Mucosa of descending colon (tissue), 3 donors: ENCODE results near the gene PANK4. TPM values are rescaled to one million over a fixed set of nuclear protein-coding genes. Genes with fewer than 3 reads are reported as not detected.

Experiments used
- ATAC-seq: fragments of 200-7000 bp; cut with Tn5 transposase; one replicate; pipeline ENCODE4 v1.9.1; 2020; ENCODE audit warnings: mild to moderate bottlenecking, moderate library complexity
- DNase-seq, 3 donors: peaks; one replicate each; pipeline ENCODE4 v3.0.0-alpha.2; 2020
- H3K36me3 ChIP-seq: fragments of 200-600 bp; one replicate; pipeline ENCODE4 v1.8.0; 2021; ENCODE audit warnings: low read depth, mild to moderate bottlenecking
- H3K4me1 ChIP-seq: fragments of 200-600 bp; one replicate; pipeline ENCODE4 v1.8.0; 2021; ENCODE audit warnings: low read depth, mild to moderate bottlenecking
- H3K4me3 ChIP-seq: fragments of 200-600 bp; one replicate; pipeline ENCODE4 v1.8.0; 2021; ENCODE audit warnings: mild to moderate bottlenecking
- H3K9me3 ChIP-seq: fragments of 200-600 bp; one replicate; pipeline ENCODE4 v1.8.0; 2021; ENCODE audit warnings: mild to moderate bottlenecking
- intact Hi-C, 2 donors: fragments of 100-400 bp; cut with DNase I in 1 of 2; cut with micrococcal nuclease in 1 of 2; formaldehyde crosslinking; loops; one replicate each; pipeline versions ENCODE4 v1.11.0 to v1.11.1; 2022; cut with DNase I, micrococcal nuclease
- total RNA-seq, 3 donors: library from RNA; stranded (reverse); fragmentation: NEBNext Ultra II Directional in 2 of 3; extraction: Animal tissue kit (Norgen Biotek cat#: 25700) in 2 of 3; gene quantifications; one replicate each; pipeline versions ENCODE4 v1.2.1 to v1.2.4, GENCODE V29; 2021 to 2023
- TF ChIP-seq, protein P1 (sequence below): fragments of 200-600 bp; IDR thresholded peaks from one replicate; pipeline ENCODE4 v1.8.0; 2022; ENCODE audit warnings: antibody characterized with exemption, mild to moderate bottlenecking
- donor health status: DM: no; HTN: no; CAD: no; lungs with moderate emphysema.
- donor health status: DM: no; HTN: no; CAD: no.
- donor health status: DM: no; HTN: yes; CAD: no.

PANK4 gene
- total RNA-seq, 3 donors from 2014 or later = 28.1 to 51.6 (median 44.7) TPM

DNA sequence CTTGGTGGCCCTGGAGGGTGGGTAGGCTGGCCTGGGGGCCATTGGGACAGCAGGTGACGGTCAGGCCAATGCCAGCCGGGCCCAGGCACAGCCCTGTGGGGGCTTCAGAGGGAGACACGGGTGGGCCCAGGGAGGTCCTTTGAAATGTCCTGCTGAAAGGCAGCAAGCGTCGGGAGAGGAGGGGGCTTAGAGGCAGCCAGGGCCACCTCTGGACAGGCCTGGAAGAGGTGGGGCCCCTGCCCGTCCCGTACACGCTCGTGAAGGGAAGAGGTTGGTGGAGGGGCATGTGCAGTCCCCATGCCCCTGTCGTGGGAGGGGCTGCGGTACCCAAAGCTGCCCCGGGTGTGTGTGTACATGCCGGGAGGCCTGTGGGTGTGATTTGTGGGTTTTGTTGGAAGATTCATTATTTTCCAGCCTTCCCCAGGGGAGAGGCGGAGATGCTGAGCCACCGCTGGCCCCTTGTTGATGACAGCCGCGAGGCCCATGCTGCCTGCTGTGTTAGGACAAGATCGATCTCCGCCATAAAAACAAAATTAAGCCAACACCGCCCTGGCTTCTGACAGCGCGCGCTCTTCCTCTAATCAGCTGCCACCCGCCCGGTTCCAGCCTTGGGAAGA lies 53.7 kb downstream of the PANK4 start:
- intact Hi-C loops = no loop called here
- Histone ChIP-seq H3K4me1 (no peaks in the 10 kb centered on the region), H3K9me3 (no peaks in the 10 kb centered on the region), H3K36me3 (no peaks in the 10 kb centered on the region), H3K4me3 (no peak overlapping the region)
- ATAC-seq = no peak
- TF ChIP-seq, protein P1, sequence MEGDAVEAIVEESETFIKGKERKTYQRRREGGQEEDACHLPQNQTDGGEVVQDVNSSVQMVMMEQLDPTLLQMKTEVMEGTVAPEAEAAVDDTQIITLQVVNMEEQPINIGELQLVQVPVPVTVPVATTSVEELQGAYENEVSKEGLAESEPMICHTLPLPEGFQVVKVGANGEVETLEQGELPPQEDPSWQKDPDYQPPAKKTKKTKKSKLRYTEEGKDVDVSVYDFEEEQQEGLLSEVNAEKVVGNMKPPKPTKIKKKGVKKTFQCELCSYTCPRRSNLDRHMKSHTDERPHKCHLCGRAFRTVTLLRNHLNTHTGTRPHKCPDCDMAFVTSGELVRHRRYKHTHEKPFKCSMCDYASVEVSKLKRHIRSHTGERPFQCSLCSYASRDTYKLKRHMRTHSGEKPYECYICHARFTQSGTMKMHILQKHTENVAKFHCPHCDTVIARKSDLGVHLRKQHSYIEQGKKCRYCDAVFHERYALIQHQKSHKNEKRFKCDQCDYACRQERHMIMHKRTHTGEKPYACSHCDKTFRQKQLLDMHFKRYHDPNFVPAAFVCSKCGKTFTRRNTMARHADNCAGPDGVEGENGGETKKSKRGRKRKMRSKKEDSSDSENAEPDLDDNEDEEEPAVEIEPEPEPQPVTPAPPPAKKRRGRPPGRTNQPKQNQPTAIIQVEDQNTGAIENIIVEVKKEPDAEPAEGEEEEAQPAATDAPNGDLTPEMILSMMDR = no peak
- no peak for DNase-seq

DNA sequence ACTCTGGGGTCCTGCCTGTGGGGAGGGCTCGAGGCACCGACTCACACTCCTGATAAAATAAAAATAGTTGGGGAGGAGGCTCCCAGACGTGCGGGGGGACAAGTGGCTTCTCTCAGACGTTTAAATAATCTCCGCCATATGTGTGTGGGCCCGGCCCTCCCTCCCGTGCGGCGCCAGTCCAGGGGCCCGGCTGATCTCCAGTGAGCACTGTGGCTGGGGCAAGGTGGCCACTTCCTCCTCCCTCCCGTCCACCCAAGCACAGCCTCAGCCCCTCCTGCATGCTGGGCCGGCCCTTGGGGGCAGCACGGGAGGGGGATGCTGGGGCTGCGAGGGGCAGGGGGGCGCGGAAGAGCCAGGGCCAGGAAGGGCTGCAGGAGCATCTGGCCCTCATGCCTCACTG lies 54.3 kb downstream of the PANK4 start:
- no peak for ATAC-seq
- no peaks in the 10 kb centered on the region for H3K36me3 ChIP-seq
- intact Hi-C loops = no loop called here
- TF ChIP-seq, protein P1 = no peak
- no peak overlapping the region for H3K4me3 ChIP-seq
- no peak for DNase-seq
- no peaks in the 10 kb centered on the region for H3K4me1 ChIP-seq
- no peaks in the 10 kb centered on the region for H3K9me3 ChIP-seq

DNA sequence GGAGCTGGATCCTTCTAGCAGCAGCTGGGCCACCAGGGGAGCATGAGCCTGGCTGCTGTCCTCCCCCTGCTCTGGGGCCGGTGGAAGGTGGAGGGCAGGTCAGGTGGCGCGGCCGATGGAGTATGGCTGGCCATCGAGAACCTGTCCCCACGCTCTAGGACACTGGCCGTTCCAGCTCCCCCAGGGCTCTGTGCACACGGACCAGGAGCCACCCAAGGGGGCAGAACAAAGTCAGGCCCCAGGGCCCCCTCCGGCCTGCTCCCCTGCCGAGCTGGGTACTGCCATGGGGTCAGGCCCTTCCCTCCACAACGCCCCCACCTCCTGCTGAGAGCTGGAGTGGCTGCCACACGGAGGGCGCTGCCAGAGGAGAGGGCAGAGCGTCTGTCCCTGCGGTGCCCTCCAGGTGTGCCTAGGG lies 54.8 kb downstream of the PANK4 start:
- Histone ChIP-seq H3K36me3 (no peaks in the 10 kb centered on the region), H3K9me3 (no peaks in the 10 kb centered on the region), H3K4me1 (no peaks in the 10 kb centered on the region), H3K4me3 (no peak overlapping the region)
- intact Hi-C loops = no loop called here
- no peak for DNase-seq
- ATAC-seq = no peak
- TF ChIP-seq, protein P1 = no peak

DNA sequence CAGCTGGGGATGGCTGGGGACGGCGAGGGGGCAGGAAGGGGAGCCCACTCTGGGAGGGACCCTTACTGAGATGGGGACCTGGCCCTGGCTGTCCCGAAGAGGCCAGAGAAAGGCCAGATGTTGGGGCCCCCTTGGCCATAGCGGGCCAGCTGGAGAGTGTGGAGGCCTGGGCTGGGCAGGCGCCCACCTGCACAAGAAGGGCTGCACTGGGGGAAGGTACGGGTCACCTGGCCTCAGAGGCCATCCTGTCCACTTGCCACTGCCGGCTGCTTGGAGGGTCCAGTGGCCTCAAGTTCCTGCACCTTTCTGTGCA lies 55.3 kb downstream of the PANK4 start:
- no peak overlapping the region for H3K4me3 ChIP-seq
- intact Hi-C loops = no loop called here
- H3K36me3 ChIP-seq = no peaks in the 10 kb centered on the region
- no peak for ATAC-seq
- H3K4me1 ChIP-seq = no peaks in the 10 kb centered on the region
- no peaks in the 10 kb centered on the region for H3K9me3 ChIP-seq
- TF ChIP-seq, protein P1 = no peak
- DNase-seq = no peak

DNA sequence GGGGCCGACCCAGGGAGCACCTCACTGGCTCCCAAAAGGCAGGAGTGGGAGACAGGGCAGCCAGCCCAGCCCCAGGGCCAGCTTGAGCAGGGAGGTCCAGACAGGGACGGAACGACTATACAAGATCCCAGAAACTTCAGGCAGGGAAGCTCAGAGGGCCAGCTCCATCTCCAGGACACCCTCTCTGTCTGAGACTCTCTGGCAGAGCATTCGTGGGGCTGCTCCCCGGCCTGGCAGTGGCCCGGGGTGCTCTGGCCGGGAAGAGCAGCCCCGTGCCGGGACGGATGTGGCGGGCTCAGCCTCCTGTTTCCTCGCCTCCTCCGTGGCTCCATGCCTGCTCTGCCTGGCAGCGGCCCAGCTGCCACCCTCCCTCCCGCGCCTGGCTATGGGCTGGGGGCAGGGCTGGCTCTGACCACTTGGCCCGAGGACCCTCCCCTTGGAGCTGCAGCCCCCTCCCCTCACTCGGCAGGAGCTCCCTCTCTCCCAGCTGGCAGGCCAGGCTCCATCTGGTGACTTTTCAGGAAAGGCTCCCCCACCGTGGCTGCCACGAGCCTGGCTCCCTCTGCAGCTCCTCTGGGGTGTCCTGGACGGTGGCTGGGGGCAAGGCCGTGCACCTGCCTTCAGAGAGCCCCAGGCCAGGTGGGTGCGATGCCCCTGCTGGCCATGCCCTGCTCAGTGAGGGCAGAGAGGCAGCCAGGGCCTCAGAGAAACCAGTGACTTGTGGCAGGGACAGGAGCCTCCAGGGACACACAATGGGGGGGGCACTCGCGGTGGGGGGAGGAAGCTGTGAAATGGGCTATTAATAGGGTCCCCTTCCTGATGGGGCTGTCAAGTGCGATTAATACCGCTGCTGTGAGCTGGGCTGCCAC lies 55.9 kb downstream of the PANK4 start:
- Histone ChIP-seq H3K4me1 (no peaks in the 10 kb centered on the region), H3K4me3 (no peak overlapping the region), H3K36me3 (no peaks in the 10 kb centered on the region), H3K9me3 (no peaks in the 10 kb centered on the region)
- DNase-seq = no peak
- TF ChIP-seq, protein P1 = no peak
- intact Hi-C loops = no loop called here
- ATAC-seq = no peak
